IPS-NIHi7 (cell line): ENCODE measurements around the gene SDK1.
A peak's percentile ranks its signal among the peaks of the same experiment; 100 is the strongest.
"Not testable (repeated sequence)": the region's sequence is repeated elsewhere in the genome, so short reads cannot be mapped to it uniquely, and the experiment has no call there.

Source experiments
- DNase-seq: peaks from one replicate; pipeline ENCODE4 v3.0.0; 2012; ENCODE audit warnings: mixed read lengths; ENCODE audit errors: extremely low spot score

Gene SDK1

GRCh38 chr7:4222676-4223075, 921.6 kb downstream of the SDK1 start:
- DNase-seq = no peak

GRCh38 chr7:4225361-4225771, 924.3 kb downstream of the SDK1 start:
- no peak for DNase-seq

- no peak for DNase-seq
Measured at GRCh38 chr7:4225881-4226523, 925.0 kb downstream of the SDK1 start.

GRCh38 chr7:4226524-4226882, 925.5 kb downstream of the SDK1 start:
- peak; percentile 77 for DNase-seq

GRCh38 chr7:4227105-4228010, 926.3 kb downstream of the SDK1 start:
- DNase-seq = no peak

GRCh38 chr7:4230352-4230751, 929.3 kb downstream of the SDK1 start:
- DNase-seq = no peak

- no peak for DNase-seq
Measured at GRCh38 chr7:4233146-4233545, 932.1 kb downstream of the SDK1 start.

GRCh38 chr7:4233621-4234497, 932.8 kb downstream of the SDK1 start:
- DNase-seq = no peak

- DNase-seq = no peak
Measured at GRCh38 chr7:4234498-4234855, 933.4 kb downstream of the SDK1 start.

GRCh38 chr7:4234886-4235285, 933.8 kb downstream of the SDK1 start:
- no peak for DNase-seq

- DNase-seq = no peak
Measured at GRCh38 chr7:4235596-4235995, 934.5 kb downstream of the SDK1 start.

GRCh38 chr7:4236389-4236788, 935.3 kb downstream of the SDK1 start:
- no peak for DNase-seq

GRCh38 chr7:4236873-4237272, 935.8 kb downstream of the SDK1 start:
- DNase-seq = not testable (repeated sequence)

- no peak for DNase-seq
Measured at GRCh38 chr7:4237296-4238235, 936.5 kb downstream of the SDK1 start.

- no peak for DNase-seq
Measured at GRCh38 chr7:4238861-4239260, 937.8 kb downstream of the SDK1 start.

- DNase-seq = peak; percentile 38
Measured at GRCh38 chr7:4240042-4240441, 939.0 kb downstream of the SDK1 start.

GRCh38 chr7:4240520-4241303, 939.7 kb downstream of the SDK1 start:
- DNase-seq = no peak

- no peak for DNase-seq
Measured at GRCh38 chr7:4241304-4241612, 940.2 kb downstream of the SDK1 start.

- DNase-seq = peak; percentile 66
Measured at GRCh38 chr7:4241791-4242190, 940.7 kb downstream of the SDK1 start.

- DNase-seq = no peak
Measured at GRCh38 chr7:4242706-4243105, 941.7 kb downstream of the SDK1 start.

GRCh38 chr7:4244041-4244440, 943.0 kb downstream of the SDK1 start:
- no peak for DNase-seq
